ENCODE data around the gene JMJD8. TPM values are rescaled to one million over a fixed set of nuclear protein-coding genes. Genes with fewer than 3 reads are reported as not detected.
A peak's percentile ranks its signal among the peaks of the same experiment; 100 is the strongest.

Gene JMJD8
- total and polyA plus RNA-seq, 2 experiments from 2014 or later = 87.9 to 96.3 TPM

DNA sequence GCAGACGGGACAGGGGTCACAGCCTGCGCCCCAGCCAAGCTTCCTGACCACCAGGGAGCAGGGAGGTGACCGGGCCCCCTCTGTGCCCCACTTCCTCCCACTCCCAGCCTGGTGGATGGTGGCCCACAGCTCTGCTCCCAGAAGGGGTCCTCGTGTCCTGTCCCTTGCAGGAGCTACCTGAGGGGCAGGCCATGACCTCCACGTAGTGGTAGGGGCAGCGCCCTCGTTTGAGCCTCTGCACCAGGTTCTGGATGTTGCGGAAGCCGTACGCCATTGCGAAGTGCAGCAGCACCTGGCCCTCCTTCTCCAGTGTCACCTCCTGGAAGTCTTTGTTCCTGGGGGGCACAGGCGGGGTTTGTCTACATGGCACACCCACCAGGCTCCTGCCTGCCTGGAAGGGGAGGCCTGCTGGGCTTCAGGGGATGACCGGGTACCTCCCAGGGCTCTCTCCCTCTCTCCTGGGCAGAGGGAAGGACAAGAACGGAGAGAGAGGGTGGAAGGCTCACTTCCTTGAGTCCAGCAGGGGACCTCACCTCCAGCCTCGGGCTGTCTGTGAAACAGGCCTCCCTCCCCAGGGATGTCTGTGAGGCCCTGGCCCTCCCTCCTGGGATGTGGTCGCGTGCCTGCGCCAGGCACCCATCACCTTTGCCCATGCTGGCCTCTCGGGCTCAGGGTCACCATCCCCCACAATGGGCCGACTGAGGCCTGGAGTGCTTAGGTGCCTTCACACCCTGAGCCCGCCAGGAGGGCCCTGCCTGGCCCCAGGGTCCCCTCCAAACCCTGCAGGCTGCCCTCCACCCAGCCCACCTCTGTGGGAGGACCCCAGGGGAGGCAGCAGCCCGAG, 46.8 kb upstream of the JMJD8 start:
- no peaks in the 10 kb centered on the region for H3K9me2 ChIP-seq (ENCODE audit: insufficient read depth)
- H3K27ac ChIP-seq = no peak overlapping the region
- H3K36me3 ChIP-seq (ENCODE audit: low read depth) = no peaks in the 10 kb centered on the region
- no peak overlapping the region for H2AFZ ChIP-seq
- no peak overlapping the region for H3K9ac ChIP-seq
- DNase-seq = no peak
- no peaks in the 10 kb centered on the region for H3K9me3 ChIP-seq (ENCODE audit: low read depth)
- H3K4me2 ChIP-seq (ENCODE audit: unreplicated experiment) = no peak overlapping the region
- no peak for TF ChIP-seq EZH2 (IDR thresholded peaks at IDR 0.05; ENCODE audit: insufficient read depth, poor library complexity, severe bottlenecking)
- TF ChIP-seq EZH2phosphoT487 (IDR thresholded peaks at IDR 0.05; ENCODE audit: insufficient read depth, low read depth) = no peak
- no peaks in the 10 kb centered on the region for H3K27me3 ChIP-seq (replicated peaks; ENCODE audit: insufficient read depth)
- no peaks in the 10 kb centered on the region for H3K4me1 ChIP-seq (ENCODE audit: insufficient read depth)
- WGBS, 2 experiments (ENCODE audit: low coverage in 1 of 2, low lambda C conversion rate in 2 of 2, missing lambda C conversion rate in 2 of 2) = 86 to 90% methylated on average over 20 to 22 of the region's 22 CpGs
- H3F3A ChIP-seq (ENCODE audit: insufficient read depth) = no peaks in the 10 kb centered on the region
- no peak overlapping the region for H3K4me3 ChIP-seq
- in situ Hi-C loops (cut with MboI) = no loop called here
- H3K79me2 ChIP-seq (ENCODE audit: insufficient read depth) = no peaks in the 10 kb centered on the region
- no peaks in the 10 kb centered on the region for H4K20me1 ChIP-seq (ENCODE audit: insufficient read depth)

DNA sequence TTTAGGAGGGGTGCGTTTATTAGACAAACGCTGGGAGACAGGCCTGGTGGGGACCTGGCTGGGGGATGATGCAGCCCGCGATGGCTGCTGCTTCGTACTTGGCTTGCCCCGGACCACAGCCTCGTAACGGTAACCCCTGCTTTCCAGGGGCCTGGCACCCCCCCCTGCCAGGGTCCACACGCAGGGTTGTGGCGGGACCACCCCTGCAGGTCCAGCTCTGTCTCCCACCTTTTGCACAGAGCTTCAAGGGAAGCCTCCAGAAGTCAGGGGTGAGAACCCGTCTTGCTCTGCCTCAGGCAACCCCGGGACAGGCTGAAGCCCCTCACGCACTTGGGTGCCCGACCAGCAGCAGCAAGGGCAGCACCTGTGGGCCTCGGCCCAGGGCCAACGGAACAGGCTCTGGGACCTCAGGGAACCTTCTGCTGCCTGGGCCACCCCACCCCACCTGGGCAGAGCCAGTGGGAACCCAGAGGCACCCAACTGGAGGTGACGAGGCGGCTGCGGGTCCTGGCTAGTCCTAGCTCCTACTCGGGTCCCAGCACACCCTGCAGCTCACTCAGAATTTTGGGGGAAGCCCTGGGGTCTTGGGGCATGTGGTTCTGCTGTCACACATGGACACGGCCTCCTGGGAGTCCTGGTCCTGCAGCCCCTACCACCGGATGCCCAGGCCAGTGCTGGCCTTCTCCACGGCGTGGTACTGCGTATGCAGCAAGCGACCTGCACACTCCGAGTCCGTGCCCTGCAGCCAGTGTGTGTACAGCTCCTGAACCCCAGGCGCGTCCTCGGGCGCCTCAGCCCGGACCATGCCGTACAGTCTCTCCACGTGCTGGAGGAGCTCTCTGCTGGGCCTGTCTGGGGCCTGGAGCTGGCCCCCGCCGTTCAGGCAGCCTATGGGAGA, 45.9 kb upstream of the JMJD8 start:
- H3K27me3 ChIP-seq (replicated peaks; ENCODE audit: insufficient read depth) = no peaks in the 10 kb centered on the region
- in situ Hi-C loops (cut with MboI) = no loop called here
- no peaks in the 10 kb centered on the region for H3K36me3 ChIP-seq (ENCODE audit: low read depth)
- 81 to 83% methylated on average over 37 of the region's 37 CpGs for WGBS, 2 experiments (ENCODE audit: low coverage in 1 of 2, low lambda C conversion rate in 2 of 2, missing lambda C conversion rate in 2 of 2)
- no peak overlapping the region for H2AFZ ChIP-seq
- no peaks in the 10 kb centered on the region for H3F3A ChIP-seq (ENCODE audit: insufficient read depth)
- H3K4me3 ChIP-seq = no peak overlapping the region
- no peak for DNase-seq
- H3K79me2 ChIP-seq (ENCODE audit: insufficient read depth) = no peaks in the 10 kb centered on the region
- no peak overlapping the region for H3K9ac ChIP-seq
- H3K9me2 ChIP-seq (ENCODE audit: insufficient read depth) = no peaks in the 10 kb centered on the region
- no peaks in the 10 kb centered on the region for H3K4me1 ChIP-seq (ENCODE audit: insufficient read depth)
- TF ChIP-seq EZH2 (IDR thresholded peaks at IDR 0.05; ENCODE audit: insufficient read depth, poor library complexity, severe bottlenecking) (no peak), EZH2phosphoT487 (IDR thresholded peaks at IDR 0.05; ENCODE audit: insufficient read depth, low read depth) (no peak)
- H3K9me3 ChIP-seq (ENCODE audit: low read depth) = no peaks in the 10 kb centered on the region
- H3K27ac ChIP-seq = no peak overlapping the region
- H4K20me1 ChIP-seq (ENCODE audit: insufficient read depth) = no peaks in the 10 kb centered on the region
- H3K4me2 ChIP-seq (ENCODE audit: unreplicated experiment) = no peak overlapping the region

DNA sequence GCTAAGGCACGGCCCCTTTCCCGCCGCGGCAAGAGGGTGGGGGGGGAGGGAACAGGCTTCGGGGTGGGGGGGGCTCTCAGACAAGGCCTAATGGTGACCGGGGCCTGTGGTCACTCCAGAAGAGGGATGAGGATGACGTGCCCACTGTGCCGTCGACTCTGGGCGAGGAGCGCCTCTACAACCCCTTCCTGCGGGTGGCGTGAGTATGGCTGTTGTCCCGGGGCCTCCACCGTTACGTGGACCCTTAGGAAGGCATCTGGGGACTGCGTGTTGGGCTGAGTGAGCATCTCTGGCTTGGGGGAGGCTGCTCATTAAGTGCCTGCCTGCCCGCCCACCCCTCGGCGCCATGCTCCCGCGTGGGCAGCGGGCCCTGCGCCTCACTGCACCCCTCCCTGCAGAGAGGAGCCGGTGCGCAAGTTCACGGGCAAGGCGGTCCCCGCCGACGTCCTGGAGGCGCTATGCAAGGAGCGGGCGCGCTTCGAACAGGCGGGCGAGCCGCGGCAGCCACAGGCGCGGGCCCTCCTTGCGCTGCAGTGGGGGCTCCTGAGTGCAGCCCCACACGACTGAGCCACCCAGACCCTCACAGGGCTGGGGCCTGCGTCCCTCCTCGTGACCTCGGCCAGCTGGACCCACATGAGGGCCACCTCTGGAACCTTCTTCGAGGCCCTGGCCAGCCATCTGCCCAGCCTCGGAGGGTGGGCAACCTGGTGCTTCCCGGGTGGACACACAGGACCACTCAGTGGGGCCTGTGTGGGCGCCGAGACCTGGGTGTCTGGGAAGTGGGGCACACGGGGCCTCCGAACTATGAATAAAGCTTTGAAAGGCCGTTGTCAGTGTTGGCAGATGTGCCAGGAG, 45.0 kb upstream of the JMJD8 start:
- H2AFZ ChIP-seq = no peak overlapping the region
- no peak overlapping the region for H3K4me2 ChIP-seq (ENCODE audit: unreplicated experiment)
- no peak overlapping the region; the same call in 1 of the 2 replicates for H3K9ac ChIP-seq
- TF ChIP-seq EZH2 (IDR thresholded peaks at IDR 0.05; ENCODE audit: insufficient read depth, poor library complexity, severe bottlenecking) (no peak), EZH2phosphoT487 (IDR thresholded peaks at IDR 0.05; ENCODE audit: insufficient read depth, low read depth) (no peak)
- no peaks in the 10 kb centered on the region for H3K9me3 ChIP-seq (ENCODE audit: low read depth)
- in situ Hi-C loops (cut with MboI) = no loop called here
- no peaks in the 10 kb centered on the region for H4K20me1 ChIP-seq (ENCODE audit: insufficient read depth)
- peak; percentile 55 for DNase-seq
- no peaks in the 10 kb centered on the region for H3F3A ChIP-seq (ENCODE audit: insufficient read depth)
- H3K4me1 ChIP-seq (ENCODE audit: insufficient read depth) = no peaks in the 10 kb centered on the region
- no peaks in the 10 kb centered on the region for H3K36me3 ChIP-seq (ENCODE audit: low read depth)
- no peaks in the 10 kb centered on the region for H3K9me2 ChIP-seq (ENCODE audit: insufficient read depth)
- H3K27ac ChIP-seq = no peak overlapping the region
- H3K4me3 ChIP-seq = no peak overlapping the region
- H3K79me2 ChIP-seq (ENCODE audit: insufficient read depth) = no peaks in the 10 kb centered on the region
- H3K27me3 ChIP-seq (replicated peaks; ENCODE audit: insufficient read depth) = no peaks in the 10 kb centered on the region
- WGBS, 2 experiments (ENCODE audit: low coverage in 1 of 2, low lambda C conversion rate in 2 of 2, missing lambda C conversion rate in 2 of 2) = 55 to 56% methylated on average over 41 to 52 of the region's 55 CpGs

Data from GM23248 (cell line).